GM19043 (cell line): ENCODE measurements around the gene TSHZ2.
A peak's percentile ranks its signal among the peaks of the same experiment; 100 is the strongest.

ENCODE experiments used
- ATAC-seq: cut with Tn5 transposase; IDR thresholded peaks from one replicate; pipeline ENCODE4 v1.9.1; 2021; ENCODE audit warnings: low read depth; ENCODE audit not compliant: unreplicated experiment

TSHZ2 gene

GRCh38 chr20:52996130-52996529 is 24.0 kb downstream of the TSHZ2 start:
- no peak for ATAC-seq

GRCh38 chr20:52996658-52997057 is 24.5 kb downstream of the TSHZ2 start:
- ATAC-seq = no peak

GRCh38 chr20:52998268-52998667 is 26.1 kb downstream of the TSHZ2 start:
- ATAC-seq = no peak

- no peak for ATAC-seq
Observed at GRCh38 chr20:52999040-52999439, 26.9 kb downstream of the TSHZ2 start.

- ATAC-seq = peak; percentile 46
Observed at GRCh38 chr20:53001498-53002301, 29.5 kb downstream of the TSHZ2 start.

GRCh38 chr20:53002786-53003185 is 30.6 kb downstream of the TSHZ2 start:
- no peak for ATAC-seq

- no peak for ATAC-seq
Observed at GRCh38 chr20:53003420-53004154, 31.4 kb downstream of the TSHZ2 start.

- ATAC-seq = no peak
Observed at GRCh38 chr20:53004267-53004813, 32.2 kb downstream of the TSHZ2 start.

- no peak for ATAC-seq
Observed at GRCh38 chr20:53009979-53010735, 38.0 kb downstream of the TSHZ2 start.

- no peak for ATAC-seq
Observed at GRCh38 chr20:53011640-53012039, 39.5 kb downstream of the TSHZ2 start.

GRCh38 chr20:53013183-53013582 is 41.0 kb downstream of the TSHZ2 start:
- ATAC-seq = no peak

GRCh38 chr20:53013847-53014246 is 41.7 kb downstream of the TSHZ2 start:
- no peak for ATAC-seq

GRCh38 chr20:53016071-53016470 is 43.9 kb downstream of the TSHZ2 start:
- ATAC-seq = no peak

GRCh38 chr20:53016534-53017042 is 44.4 kb downstream of the TSHZ2 start:
- ATAC-seq = no peak

- ATAC-seq = no peak
Observed at GRCh38 chr20:53017206-53017605, 45.0 kb downstream of the TSHZ2 start.

- no peak for ATAC-seq
Observed at GRCh38 chr20:53019464-53019863, 47.3 kb downstream of the TSHZ2 start.

- ATAC-seq = no peak
Observed at GRCh38 chr20:53020376-53020775, 48.2 kb downstream of the TSHZ2 start.

GRCh38 chr20:53020834-53021233 is 48.7 kb downstream of the TSHZ2 start:
- no peak for ATAC-seq

GRCh38 chr20:53021934-53022333 is 49.8 kb downstream of the TSHZ2 start:
- ATAC-seq = no peak

- no peak for ATAC-seq
Observed at GRCh38 chr20:53023732-53024520, 51.8 kb downstream of the TSHZ2 start.
